ENCODE data around the gene ICAM5.

DNA sequence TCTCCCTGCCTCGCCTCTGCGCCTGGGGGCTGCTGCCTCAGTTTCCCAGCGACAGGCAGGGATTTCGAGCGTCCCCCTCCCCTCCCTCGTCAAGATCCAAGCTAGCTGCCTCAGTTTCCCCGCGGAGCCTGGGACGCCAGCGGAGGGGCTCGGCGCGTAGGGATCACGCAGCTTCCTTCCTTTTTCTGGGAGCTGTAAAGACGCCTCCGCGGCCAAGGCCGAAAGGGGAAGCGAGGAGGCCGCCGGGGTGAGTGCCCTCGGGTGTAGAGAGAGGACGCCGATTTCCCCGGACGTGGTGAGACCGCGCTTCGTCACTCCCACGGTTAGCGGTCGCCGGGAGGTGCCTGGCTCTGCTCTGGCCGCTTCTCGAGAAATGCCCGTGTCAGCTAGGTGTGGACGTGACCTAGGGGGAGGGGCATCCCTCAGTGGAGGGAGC is 19.6 kb upstream of the ICAM5 start:
- TF ChIP-seq, protein P1, sequence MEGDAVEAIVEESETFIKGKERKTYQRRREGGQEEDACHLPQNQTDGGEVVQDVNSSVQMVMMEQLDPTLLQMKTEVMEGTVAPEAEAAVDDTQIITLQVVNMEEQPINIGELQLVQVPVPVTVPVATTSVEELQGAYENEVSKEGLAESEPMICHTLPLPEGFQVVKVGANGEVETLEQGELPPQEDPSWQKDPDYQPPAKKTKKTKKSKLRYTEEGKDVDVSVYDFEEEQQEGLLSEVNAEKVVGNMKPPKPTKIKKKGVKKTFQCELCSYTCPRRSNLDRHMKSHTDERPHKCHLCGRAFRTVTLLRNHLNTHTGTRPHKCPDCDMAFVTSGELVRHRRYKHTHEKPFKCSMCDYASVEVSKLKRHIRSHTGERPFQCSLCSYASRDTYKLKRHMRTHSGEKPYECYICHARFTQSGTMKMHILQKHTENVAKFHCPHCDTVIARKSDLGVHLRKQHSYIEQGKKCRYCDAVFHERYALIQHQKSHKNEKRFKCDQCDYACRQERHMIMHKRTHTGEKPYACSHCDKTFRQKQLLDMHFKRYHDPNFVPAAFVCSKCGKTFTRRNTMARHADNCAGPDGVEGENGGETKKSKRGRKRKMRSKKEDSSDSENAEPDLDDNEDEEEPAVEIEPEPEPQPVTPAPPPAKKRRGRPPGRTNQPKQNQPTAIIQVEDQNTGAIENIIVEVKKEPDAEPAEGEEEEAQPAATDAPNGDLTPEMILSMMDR (IDR thresholded peaks at IDR 0.05 in 2 of 3, conservative IDR thresholded peaks at IDR 0.05 in 1 of 3; ENCODE audit: borderline replicate concordance in 1 of 3, insufficient read depth in 1 of 3, low read depth in 2 of 3, low read length in 2 of 3) = no peak
- TF ChIP-seq EZH2phosphoT487 (IDR thresholded peaks at IDR 0.05; ENCODE audit: borderline replicate concordance) = no peak
- no peak for TF ChIP-seq TCF7L2 (IDR thresholded peaks at IDR 0.05; ENCODE audit: borderline replicate concordance, extremely low read depth, insufficient read depth, insufficient read length)
- TF ChIP-seq POLR2A (IDR thresholded peaks at IDR 0.05; ENCODE audit: borderline replicate concordance, extremely low read depth, insufficient read depth, insufficient read length) = no peak
- no peak for TF ChIP-seq POLR2AphosphoS5 (IDR thresholded peaks at IDR 0.05; ENCODE audit: low read depth, low read length)
- TF ChIP-seq, protein P2, sequence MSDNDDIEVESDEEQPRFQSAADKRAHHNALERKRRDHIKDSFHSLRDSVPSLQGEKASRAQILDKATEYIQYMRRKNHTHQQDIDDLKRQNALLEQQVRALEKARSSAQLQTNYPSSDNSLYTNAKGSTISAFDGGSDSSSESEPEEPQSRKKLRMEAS (IDR thresholded peaks at IDR 0.05) = no peak
- no peak for TF ChIP-seq JUND (IDR thresholded peaks at IDR 0.05)
- no peak for TF ChIP-seq YY1 (IDR thresholded peaks at IDR 0.05; ENCODE audit: extremely low read depth, insufficient replicate concordance, low read depth, low read length)

All from HCT116 (cell line).